GM10266 (cell line): ENCODE results near the gene MARK2.

ENCODE experiments used
- DNase-seq: peaks from one replicate; pipeline ENCODE4 v3.0.0; 2012; ENCODE audit errors: extremely low spot score
- TF ChIP-seq, protein P1 (sequence below): IDR thresholded peaks from 2 replicates; pipeline ENCODE4 v1.5.1; 2012; ENCODE audit warnings: mild to moderate bottlenecking, low read depth; ENCODE audit not compliant: control insufficient read depth, insufficient read depth; ENCODE audit errors: missing control alignments

MARK2 gene

GRCh38 chr11:63879598-63880402 lies 40.9 kb downstream of the MARK2 start:
- no peak for DNase-seq
- TF ChIP-seq, protein P1, sequence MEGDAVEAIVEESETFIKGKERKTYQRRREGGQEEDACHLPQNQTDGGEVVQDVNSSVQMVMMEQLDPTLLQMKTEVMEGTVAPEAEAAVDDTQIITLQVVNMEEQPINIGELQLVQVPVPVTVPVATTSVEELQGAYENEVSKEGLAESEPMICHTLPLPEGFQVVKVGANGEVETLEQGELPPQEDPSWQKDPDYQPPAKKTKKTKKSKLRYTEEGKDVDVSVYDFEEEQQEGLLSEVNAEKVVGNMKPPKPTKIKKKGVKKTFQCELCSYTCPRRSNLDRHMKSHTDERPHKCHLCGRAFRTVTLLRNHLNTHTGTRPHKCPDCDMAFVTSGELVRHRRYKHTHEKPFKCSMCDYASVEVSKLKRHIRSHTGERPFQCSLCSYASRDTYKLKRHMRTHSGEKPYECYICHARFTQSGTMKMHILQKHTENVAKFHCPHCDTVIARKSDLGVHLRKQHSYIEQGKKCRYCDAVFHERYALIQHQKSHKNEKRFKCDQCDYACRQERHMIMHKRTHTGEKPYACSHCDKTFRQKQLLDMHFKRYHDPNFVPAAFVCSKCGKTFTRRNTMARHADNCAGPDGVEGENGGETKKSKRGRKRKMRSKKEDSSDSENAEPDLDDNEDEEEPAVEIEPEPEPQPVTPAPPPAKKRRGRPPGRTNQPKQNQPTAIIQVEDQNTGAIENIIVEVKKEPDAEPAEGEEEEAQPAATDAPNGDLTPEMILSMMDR, result no peak

DNA sequence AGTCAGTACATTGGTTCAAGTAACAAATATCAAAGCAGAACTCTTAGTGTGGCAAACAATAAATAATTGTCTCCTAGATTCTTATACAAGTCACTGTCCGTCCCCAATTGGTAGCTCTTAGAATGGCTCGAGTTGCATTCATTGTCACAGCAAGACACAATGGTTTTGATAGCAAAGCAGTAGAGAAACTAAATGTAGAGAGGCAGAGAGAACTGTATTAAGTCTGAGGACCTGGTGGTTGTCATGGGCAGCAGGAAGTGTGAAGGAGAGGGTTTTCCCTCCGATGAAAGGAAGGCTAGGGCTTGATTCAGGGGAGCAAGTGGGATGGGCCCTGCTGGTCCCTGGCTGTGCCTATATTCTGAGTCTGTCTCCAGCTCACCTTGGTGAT lies 41.5 kb downstream of the MARK2 start:
- TF ChIP-seq, protein P1, result no peak
- no peak for DNase-seq

GRCh38 chr11:63882555-63883242 lies 43.8 kb downstream of the MARK2 start:
- TF ChIP-seq, protein P1, result no peak
- no peak for DNase-seq

- TF ChIP-seq, protein P1, result no peak
Measured at GRCh38 chr11:63883791-63884190, 44.9 kb downstream of the MARK2 start.

DNA sequence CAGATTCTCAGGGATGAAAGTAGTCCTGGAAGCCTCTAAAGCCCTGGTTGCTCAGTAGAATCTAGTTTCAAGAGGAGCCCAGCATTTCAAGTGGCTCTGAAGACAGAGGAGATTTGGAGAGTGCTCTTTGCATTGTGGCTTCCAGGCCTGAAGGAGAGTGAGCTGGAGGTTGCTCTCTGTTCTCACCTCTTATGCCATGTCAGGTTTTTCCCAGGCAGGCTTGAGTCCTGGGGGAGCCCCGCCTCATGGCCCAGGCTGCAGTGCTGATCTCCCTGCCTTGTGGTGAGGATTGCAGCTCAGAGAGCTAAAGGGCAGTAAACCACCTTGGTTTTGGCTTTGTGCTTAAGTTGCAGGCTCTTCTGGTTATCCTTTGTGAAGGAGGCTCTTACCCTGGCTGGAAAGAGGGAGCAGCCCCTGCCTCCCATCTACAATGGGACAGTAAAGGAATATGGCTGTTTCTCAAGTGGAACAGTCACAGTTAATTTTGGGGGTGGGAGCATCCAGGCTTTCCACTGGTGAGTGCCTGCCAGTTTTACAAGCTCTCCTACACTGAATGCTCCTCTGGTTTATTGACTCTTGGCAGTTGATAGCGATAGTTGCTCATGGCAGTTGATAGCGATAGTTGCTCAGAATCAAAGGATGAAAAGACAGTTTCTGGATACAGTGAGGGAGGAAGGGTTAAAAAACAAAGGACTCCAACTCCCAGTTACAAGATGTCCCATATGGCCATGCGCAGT lies 45.5 kb downstream of the MARK2 start:
- TF ChIP-seq, protein P1, result no peak
- DNase-seq, result no peak

More at GRCh38 chr11:63883791-63884190, 44.9 kb downstream of the MARK2 start:
- DNase-seq, result no peak

DNA sequence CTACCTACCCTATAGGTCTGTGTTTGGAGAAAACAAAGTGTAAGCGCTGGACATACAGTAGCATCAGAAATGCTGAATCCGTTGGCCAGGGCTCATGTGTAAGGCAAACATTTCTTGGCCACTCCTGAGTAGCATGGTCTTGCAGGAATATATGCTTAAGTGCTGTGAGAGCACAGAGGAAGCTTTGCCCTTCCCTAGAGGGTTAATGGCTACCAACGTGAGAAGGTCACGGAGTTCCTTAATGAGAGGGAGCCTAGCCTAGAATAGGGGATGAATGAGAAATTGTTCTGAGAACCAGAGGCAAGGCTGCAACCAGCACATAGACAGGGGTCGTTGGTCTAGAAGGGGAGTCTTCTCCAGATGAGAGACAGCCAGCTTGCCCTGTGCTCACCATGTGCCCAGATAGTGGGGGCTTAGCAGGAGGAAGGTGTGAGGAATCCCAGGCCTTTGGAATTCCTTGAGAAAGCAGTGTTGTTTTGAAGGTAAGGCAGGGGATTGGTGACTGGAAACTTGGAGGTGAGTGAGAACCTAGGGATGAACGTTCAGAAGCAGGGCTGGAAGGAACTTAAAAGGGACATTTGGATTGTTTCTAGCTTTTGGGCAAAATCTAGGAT lies 48.6 kb downstream of the MARK2 start:
- TF ChIP-seq, protein P1, result no peak
- DNase-seq, result no peak
